Prostate gland (tissue), 2 donors: ENCODE results near the gene INPP4B. TPM values are rescaled to one million over a fixed set of nuclear protein-coding genes. Genes with fewer than 3 reads are reported as not detected.

Experiments used
- DNase-seq: peaks from one replicate; pipeline ENCODE4 v3.0.0-alpha.2; 2019; ENCODE audit warnings: low spot score
- H3K27ac ChIP-seq, 2 donors: fragments of 200-600 bp; sonication (generic); 2 replicates each; pipeline ENCODE4 v1.5.1; 2017 to 2019
- H3K27me3 ChIP-seq: fragments of 200-600 bp; sonication (generic); replicated peaks from 2 replicates; pipeline ENCODE4 v1.5.1; 2019; ENCODE audit not compliant: insufficient read depth
- H3K36me3 ChIP-seq, 2 donors: fragments of 200-600 bp; sonication (generic); 1 replicate in 1 of 2; 2 replicates in 1 of 2; pipeline versions ENCODE4 v1.5.1 to v1.8.1; 2017 to 2019
- H3K4me1 ChIP-seq: fragments of 200-600 bp; sonication (generic); replicated peaks from 2 replicates; pipeline ENCODE4 v1.5.1; 2019
- H3K4me3 ChIP-seq, 2 donors: fragments of 200-600 bp; sonication (generic); 2 replicates each; pipeline ENCODE4 v1.5.1; 2017 to 2019
- H3K9me3 ChIP-seq: fragments of 200-600 bp; sonication (generic); 2 replicates; pipeline ENCODE4 v1.5.1; 2017
- POLR2A ChIP-seq: fragments of 450-650 bp; IDR thresholded peaks from one replicate; pipeline ENCODE4 v1.6.1; 2016; ENCODE audit warnings: antibody characterized with exemption, mild to moderate bottlenecking
- POLR2AphosphoS5 ChIP-seq: sonication (generic); formaldehyde crosslinking; IDR thresholded peaks from one replicate; pipeline ENCODE4 v1.6.1; 2017; ENCODE audit warnings: antibody characterized with exemption
- WGBS: methylation state at CpG from one replicate; pipeline ENCODE4 v1.1.5; 2018; 5-methylcytosine and 5-hydroxymethylcytosine counted together
- intact Hi-C: fragments of 100-400 bp; cut with DNase I; formaldehyde crosslinking; loops from one replicate; pipeline ENCODE4 v1.14.2; 2022
- total RNA-seq, 2 donors: library from RNA; depleted of rRNA; stranded (reverse); fragments of >200 nt; gene quantifications; one replicate each; pipeline ENCODE4 v1.1.0, GENCODE V29; 2016
- TF ChIP-seq, protein P1 (sequence below), 4 experiments: fragments of 200-600 bp in 2 of 4; fragments of 450-650 bp in 2 of 4; sonication (generic) in 2 of 4; IDR thresholded peaks; 1 replicate in 3 of 4; 2 replicates in 1 of 4; pipeline ENCODE4 v1.5.1; 2016 to 2019; ENCODE audit warnings: antibody characterized with exemption in 4 of 4, mild to moderate bottlenecking in 2 of 4, moderate library complexity in 2 of 4

Gene INPP4B
- total RNA-seq, 2 donors from 2014 or later: 22.3 to 49.7 TPM

DNA sequence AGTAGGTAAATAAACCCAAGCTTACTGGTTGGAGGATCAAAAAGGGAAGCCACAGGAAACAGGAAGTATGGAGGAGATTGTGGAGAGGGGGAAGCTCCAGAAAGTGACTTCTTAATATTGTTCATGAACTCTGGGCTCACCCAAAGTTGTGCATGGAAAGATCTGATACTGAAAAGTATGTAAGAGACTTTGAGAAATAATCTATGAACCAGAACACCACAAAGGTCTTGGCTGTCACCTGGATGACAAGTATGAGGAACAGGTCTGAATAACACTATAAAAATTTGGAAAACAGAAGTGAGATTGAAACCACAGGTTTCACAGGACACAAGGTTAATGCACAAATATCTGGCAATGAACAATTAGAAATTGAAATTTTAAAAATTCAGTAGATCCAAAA is 567.4 kb downstream of the INPP4B start:
- Histone ChIP-seq H3K36me3 (no peaks in the 10 kb centered on the region), H3K9me3 (no peaks in the 10 kb centered on the region), H3K4me3 (no peak overlapping the region), H3K4me1 (no peaks in the 10 kb centered on the region), H3K27ac (no peak overlapping the region), H3K27me3 (no peaks in the 10 kb centered on the region)
- DNase-seq: no peak
- intact Hi-C loops: no loop called here
- TF ChIP-seq, protein P1, sequence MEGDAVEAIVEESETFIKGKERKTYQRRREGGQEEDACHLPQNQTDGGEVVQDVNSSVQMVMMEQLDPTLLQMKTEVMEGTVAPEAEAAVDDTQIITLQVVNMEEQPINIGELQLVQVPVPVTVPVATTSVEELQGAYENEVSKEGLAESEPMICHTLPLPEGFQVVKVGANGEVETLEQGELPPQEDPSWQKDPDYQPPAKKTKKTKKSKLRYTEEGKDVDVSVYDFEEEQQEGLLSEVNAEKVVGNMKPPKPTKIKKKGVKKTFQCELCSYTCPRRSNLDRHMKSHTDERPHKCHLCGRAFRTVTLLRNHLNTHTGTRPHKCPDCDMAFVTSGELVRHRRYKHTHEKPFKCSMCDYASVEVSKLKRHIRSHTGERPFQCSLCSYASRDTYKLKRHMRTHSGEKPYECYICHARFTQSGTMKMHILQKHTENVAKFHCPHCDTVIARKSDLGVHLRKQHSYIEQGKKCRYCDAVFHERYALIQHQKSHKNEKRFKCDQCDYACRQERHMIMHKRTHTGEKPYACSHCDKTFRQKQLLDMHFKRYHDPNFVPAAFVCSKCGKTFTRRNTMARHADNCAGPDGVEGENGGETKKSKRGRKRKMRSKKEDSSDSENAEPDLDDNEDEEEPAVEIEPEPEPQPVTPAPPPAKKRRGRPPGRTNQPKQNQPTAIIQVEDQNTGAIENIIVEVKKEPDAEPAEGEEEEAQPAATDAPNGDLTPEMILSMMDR (IDR thresholded peaks at IDR 0.05): no peak
- TF ChIP-seq POLR2A: no peak
- no peak for TF ChIP-seq POLR2AphosphoS5

DNA sequence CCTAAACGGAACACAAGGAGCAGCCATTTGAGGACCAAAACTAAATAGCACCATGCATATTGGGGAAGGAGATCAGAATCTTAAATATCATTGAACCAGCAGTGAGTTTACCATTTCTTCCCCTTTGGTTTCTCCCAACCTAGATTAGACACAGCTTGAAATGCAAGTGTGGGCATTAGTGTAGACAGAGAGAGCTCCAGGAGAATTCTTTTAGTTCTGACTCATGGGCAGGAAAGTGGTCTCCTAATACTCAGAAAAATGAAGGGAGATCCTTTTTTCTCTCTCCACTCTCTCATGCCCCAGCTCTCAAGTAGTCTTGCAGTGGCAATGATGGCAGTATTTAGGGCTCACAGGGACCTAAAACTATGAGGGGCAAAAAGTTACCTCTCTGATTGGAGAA is 567.9 kb downstream of the INPP4B start:
- Histone ChIP-seq H3K4me3 (no peak overlapping the region), H3K9me3 (no peaks in the 10 kb centered on the region), H3K4me1 (no peaks in the 10 kb centered on the region), H3K27ac (no peak overlapping the region), H3K36me3 (no peaks in the 10 kb centered on the region), H3K27me3 (no peaks in the 10 kb centered on the region)
- no peak for DNase-seq
- intact Hi-C loops: no loop called here
- no peak for TF ChIP-seq POLR2A
- WGBS: 100% methylated on average over 1 of the region's 1 CpG

DNA sequence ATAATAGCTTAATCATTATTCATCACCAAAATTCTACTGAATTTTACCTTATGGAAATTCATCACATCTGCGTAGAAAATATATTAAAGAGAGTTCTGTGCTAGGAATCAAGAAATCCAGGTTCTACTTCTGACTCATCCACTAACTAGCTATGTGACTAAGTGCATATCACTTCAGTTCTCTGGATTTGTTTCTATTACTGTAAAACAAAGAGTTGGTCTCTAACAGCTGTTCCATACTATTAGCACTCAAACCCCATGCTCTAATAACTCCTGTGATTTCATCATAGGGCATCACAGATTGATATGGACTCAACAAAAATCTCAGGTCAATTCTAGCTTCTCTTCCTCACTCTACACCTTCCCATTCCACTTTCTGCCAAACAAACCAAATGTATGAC is 572.0 kb downstream of the INPP4B start:
- WGBS: 97% methylated on average over 1 of the region's 1 CpG
- no peaks in the 10 kb centered on the region for H3K4me1 ChIP-seq
- TF ChIP-seq POLR2A (no peak), POLR2AphosphoS5 (no peak)
- TF ChIP-seq, protein P1 (IDR thresholded peaks at IDR 0.05): no peak
- DNase-seq: no peak
- H3K27me3 ChIP-seq: no peaks in the 10 kb centered on the region
- no peaks in the 10 kb centered on the region for H3K9me3 ChIP-seq
- no peaks in the 10 kb centered on the region for H3K36me3 ChIP-seq
- H3K27ac ChIP-seq: no peak overlapping the region
- H3K4me3 ChIP-seq: no peak overlapping the region
- intact Hi-C loops: no loop called here

DNA sequence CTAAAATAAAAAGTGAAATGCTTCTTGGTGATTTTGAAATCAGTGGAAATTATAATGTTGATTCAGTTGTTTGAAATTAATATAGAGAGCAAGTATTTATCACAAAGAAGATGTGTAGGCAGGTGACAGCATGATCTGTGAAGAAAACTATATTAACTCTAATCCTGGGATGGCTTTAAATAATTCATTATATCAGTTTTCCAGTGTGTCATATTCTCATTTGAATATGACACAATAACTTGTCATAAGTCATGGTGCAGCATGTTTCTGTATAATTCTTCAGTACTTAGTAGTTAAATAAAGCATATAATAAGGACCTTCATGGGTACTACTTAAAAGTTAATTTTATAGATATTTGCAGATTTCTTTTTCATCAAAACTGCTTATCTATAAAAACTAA is 573.6 kb downstream of the INPP4B start:
- H3K4me1 ChIP-seq: no peaks in the 10 kb centered on the region
- no peaks in the 10 kb centered on the region for H3K9me3 ChIP-seq
- no peak overlapping the region for H3K4me3 ChIP-seq
- no peak for DNase-seq
- TF ChIP-seq POLR2A: no peak
- TF ChIP-seq POLR2AphosphoS5: no peak
- TF ChIP-seq, protein P1 (IDR thresholded peaks at IDR 0.05): no peak
- H3K27me3 ChIP-seq: no peaks in the 10 kb centered on the region
- no peaks in the 10 kb centered on the region for H3K36me3 ChIP-seq
- intact Hi-C loops: no loop called here
- no peak overlapping the region for H3K27ac ChIP-seq

DNA sequence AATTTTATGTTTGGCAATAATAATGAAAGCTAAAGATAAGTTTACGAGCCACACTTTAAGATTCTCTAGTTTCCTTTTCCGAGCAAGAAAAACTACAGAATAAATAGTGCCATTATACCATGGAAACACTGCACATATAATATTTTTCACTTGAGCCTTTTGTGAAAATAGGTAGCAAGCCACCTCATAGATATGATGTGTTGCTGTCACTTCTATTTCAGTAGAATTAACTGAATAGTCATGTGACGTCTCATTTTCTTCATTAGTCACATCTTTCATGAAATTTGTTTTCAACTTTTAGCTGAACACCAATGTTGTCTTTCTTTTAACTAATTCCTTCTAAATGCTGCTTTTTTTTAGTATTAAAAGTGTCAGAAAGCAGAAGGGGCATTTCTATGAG is 574.3 kb downstream of the INPP4B start:
- no peak for TF ChIP-seq POLR2AphosphoS5
- TF ChIP-seq, protein P1 (IDR thresholded peaks at IDR 0.05): no peak
- TF ChIP-seq POLR2A: no peak
- no peak overlapping the region for H3K4me3 ChIP-seq
- H3K27me3 ChIP-seq: no peaks in the 10 kb centered on the region
- H3K36me3 ChIP-seq: no peaks in the 10 kb centered on the region
- H3K9me3 ChIP-seq: no peaks in the 10 kb centered on the region
- intact Hi-C loops: no loop called here
- whole genome bisulfite sequencing: 60% methylated on average over 3 of the region's 3 CpGs
- DNase-seq: no peak
- no peak overlapping the region for H3K27ac ChIP-seq
- no peaks in the 10 kb centered on the region for H3K4me1 ChIP-seq
